ENCODE data around the gene ARHGEF11.

ARHGEF11 gene

DNA sequence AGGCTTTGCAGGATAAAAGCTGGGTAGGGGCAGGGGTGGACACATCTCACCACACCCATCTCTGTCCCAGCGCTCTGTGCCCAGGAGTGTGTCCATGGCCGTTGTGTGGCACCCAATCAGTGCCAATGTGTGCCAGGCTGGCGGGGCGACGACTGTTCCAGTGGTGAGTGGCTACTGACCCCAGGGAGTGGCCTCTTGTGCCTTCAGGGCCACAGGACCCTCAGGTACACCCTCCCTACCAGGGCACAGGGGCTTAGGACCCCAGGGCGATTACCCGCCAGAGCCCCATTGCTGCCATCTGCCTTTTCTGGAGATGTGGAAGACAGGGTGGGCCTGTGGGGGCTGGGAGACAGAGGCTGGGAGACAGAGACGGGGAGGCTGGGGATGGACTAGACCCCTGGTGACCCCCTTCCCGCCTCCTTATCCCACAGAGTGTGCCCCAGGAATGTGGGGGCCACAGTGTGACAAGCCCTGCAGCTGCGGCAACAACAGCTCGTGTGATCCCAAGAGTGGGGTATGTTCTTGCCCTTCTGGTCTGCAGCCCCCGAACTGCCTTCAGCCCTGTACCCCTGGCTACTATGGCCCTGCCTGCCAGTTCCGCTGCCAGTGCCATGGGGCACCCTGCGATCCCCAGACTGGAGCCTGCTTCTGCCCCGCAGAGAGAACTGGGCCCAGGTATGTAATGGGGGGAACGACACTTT, 139.2 kb downstream of the ARHGEF11 start:
- DNase-seq: no peak

DNA sequence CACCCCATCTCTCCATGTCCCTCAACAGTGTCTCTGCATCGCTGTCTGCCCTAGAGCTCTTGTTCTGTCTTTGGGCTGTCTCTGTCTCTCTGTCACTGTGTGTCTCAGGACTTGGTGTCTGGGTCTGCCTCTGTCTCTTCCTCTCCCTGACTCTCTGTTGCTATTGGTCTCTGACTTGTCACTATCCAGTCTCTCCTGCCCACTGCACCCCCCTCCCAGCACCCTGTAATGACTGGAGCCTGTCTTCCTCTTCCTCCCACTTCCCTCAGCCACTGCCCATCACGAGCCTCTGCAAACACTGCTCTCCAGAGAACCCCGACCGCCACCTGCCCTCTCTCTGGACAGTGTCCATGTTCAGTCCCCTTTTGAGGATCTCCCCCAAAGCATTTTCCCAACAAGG, 139.9 kb downstream of the ARHGEF11 start:
- no peak for DNase-seq

DNA sequence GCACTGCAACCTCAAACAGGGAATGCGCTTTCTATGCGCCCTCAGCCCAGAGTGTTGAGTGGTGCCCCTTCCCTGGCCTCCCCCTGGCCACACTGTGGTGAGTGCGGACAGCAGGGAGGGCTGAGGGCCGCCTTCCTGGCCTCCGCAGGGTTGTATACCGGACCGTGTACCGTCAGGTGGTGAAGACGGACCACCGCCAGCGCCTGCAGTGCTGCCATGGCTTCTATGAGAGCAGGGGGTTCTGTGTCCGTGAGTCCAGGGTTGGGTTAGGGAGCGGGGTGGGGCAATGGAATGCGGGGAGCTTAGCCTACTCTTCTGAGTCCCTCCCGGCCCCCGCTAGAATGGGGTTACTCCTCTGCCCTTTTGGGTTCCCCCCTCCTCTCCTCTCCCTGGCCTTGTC, 140.4 kb downstream of the ARHGEF11 start:
- DNase-seq: no peak

DNA sequence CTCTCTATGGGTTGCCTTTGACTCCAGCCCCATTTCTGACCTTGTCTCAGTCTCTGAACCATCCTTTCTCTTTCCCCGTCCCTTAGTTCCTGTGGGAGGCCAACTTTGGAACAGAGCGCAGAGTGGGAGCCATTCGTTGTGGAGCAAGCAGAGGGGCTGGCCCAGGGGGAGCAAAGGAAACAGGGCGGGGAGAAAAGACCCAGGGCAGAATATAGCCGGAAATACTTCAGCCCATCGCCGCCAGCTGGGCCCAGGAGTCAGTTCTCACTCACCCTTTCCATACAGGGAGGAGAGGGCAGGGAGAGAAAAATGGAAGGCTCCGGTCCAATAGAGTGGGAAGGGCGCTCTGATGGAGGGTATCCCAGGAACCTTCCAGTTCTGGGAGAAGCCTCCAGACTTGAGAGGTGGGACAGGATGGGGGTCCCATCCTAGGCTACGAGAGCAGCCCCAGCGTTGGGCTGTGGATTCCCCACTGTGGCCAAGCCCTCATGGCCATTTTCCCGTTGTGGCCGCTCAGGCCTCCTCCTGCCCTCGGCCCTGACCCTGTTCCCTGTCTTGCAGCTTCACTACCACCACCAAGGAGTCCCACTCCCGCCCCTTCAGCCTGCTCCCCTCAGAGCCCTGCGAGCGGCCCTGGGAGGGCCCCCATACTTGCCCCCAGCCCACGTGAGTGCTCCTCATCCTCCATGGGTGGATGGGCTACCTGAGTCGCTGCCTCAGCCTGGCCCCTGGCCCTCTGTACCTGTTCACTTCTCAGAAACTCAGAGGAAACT, 141.2 kb downstream of the ARHGEF11 start:
- no peak for DNase-seq

DNA sequence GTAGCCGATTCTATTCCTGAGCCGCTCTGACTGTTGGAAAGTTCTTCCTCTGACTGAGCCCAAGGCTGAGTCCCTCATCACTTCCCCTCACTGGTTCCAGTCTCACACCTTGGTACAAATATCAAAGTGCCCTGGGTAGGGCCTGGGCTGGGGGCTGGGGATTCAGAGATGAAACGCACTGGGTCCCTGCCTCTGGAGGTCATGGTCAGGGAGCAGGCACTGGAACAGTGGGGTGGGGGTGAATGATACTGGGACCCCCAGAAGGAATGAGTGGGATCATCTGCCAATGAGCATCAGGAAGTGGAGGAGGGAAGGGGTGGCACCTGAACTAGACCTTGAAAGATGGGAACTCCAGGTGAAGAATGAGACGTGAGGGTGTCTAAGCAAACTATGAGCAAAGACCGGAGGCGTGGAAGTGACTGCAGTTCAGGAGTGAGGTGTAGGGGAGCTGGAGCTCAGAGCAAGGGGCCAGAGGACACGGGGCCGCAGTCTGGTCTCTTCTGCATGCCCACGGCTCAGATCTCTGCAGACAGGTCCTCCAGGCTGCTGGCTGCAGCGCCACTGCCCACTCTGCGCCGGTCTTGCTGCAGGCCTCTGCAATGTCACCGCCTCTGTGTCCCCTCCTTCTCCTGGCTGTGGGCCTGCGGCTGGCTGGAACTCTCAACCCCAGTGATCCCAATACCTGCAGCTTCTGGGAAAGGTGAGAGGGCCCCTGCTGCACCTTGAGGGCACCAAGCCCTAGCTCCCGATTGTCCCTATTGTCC, 142.0 kb downstream of the ARHGEF11 start:
- no peak for DNase-seq

DNA sequence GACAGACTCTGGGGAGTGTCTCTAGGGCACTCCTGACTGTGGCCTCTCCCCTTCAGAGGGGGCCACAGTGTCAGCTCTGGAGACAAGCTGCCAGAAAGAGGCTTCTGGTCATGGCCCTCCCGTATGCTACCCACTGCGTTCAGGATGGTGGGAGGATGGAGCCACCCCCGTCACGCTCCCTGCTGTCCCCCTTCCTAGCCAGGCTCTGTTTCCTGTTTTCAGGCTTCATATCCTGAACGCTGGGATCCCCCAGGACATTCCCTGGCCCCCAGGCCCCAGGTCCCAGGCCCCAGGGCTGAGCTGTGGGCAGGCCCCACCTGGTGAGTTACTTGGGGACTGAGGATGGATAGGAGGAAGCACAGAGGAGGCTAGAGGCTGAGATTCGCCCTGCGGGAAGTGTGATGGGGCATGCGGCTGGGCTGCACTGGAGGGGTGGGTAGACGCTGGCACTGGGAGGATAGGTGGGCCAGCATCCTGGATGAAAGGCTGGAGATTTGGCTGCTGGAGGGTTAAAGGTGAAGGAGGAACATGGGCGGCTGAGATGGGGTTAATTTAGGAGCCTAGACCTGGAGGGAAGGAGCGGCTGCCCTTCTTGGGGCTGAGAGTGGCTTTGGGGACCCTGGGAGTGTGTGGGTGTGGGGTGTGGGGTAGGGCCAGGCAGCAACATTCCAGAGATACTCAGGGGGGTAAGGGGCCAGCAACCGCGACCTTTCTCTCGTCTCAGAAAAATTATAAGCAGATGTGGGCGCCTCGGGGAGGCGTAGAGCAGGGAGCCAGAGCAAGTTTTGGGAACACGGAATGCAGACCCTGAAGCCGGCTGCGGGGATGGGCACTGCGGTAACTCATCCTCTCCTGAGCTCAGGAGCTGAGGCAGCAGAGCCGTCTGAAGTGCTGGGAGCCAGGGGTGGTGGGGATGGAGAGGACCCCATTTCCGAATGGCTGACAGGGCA, 143.3 kb downstream of the ARHGEF11 start:
- no peak for DNase-seq

DNA sequence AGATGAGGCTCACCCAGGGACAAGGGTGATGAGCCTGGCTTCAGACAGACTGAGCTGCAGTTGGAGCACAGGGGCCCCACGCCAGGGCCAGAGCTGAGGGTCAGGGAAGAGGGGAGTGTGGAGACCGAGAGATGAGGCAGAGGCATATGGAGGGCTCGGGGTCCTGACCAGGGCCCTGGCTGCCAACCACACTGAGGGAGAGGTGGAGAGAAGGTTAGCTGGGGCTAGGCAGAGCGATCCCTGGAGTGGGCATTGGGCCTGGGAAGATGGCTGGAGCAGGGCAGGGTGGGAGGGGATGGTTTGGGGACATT, 144.0 kb downstream of the ARHGEF11 start:
- no peak for DNase-seq

DNA sequence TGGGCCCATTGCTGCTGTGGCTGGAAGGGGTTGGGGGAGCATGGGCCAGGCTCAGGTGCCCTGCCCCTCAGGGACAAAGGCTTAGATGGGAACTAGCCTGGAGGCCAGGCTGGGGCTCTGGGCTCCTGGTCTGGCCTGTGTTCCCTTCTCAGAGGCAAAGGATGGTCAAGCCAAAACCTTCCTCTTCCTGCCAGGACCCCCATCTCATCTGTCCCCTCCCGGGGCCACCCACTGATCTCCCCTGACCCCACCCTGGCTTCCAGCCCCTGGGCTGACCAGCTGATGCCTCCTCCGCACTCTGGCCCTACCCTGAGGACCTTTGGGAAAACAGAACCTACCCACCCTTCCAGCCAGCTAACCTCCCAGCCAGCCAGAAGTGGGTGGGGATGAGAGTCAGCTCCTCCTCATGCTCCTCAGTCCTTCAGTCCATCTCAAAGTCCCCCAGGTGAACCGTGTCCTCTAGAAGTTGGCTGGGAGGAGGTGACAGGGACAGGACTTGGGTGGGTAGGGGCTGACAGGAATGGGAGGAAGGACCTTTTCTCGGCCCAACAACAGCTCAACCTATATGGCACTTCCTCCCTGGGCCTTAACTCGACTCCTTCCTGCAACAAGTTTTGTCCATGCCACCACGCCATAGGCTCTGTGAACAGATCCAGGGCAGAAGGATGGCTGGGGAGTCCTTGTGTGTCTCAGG, 144.5 kb downstream of the ARHGEF11 start:
- no peak for DNase-seq

DNA sequence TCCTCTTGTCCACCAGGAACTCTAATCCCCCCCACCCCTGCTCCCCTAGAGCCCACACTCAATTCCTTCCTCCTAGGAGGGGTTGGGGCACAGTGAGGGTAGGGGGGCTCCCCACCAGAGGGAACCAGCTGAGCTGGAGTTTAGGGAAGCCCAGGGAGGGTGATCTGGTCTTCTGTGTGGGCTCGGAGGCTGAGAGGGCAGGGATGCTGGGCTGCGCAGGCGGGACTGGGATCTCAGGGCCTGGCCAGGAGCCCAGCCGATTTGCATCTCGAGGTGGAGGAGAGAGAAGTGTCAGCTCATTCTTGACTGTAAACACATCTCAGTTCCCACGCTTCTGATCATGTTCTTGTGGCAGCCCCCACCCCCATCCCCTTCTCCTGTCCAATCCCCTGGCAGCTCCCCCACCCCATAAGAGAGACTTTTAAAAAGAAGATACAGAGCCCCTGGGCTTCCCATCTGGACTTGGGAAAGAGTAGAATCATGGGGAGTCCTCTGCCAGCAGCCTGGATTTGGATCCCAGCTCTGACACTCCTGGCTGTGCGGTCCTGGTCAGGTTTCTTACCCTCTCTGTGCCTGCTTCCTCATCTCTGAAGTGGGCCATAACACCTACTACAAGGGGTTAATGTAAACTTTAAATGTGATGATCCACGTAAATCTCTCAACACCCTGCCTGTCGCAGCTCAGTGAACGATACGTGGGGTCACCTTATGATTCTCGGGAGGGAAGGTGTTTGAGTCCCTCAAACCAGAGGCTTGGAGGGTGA, 145.4 kb downstream of the ARHGEF11 start:
- no peak for DNase-seq

DNA sequence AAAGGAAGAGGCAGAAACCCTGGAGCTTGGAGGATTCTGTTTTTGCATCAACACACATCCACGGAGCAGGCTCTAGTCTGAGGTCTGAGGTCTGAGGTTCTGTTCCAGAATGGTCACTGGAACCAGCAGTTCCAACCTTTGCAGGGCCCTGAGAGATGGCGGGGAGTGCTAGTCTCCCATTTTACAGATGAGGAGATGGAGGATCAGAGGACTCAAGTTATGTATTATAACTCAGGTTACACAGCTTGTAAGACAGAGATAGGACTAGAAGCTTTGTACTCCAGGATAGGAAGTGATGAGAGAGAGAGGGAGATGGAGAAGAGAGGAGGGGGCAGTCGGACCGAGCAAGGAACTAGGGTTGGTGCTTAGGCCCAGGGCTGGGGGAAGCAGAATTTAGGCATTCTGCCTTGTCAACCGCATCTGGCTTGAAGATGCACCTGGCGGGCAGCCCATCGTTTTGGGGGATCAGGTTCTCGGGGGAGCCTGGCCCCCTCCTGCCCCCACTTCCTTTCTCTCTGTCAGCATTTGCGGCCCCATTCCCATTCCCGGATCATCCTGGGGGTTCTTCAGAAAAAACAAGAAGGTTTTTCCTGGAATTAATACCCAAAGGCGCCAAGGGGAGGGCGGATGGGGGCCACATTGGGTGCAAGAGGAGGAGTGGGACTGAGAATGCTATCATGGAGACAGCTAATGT, 146.4 kb downstream of the ARHGEF11 start:
- no peak for DNase-seq

DNA sequence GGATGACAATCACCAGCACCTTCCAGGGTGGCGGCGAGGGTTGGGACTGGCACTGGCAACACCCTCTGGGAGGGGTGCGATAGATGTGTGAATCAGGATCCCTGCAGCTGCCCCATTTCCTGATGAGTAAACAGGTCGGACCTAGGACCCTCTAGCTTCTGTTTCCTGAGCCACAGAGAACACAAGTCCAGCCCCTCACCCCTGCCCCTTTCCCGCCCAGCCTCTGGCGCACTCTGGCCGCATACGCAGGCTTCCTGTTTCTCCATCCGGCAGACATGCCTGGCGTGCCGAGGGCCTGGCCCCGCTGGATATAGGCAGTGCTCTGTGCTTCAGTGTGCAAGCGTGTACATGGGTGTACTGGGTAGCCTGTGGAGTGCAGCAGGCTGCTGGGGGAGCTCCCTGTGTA, 147.4 kb downstream of the ARHGEF11 start:
- no peak for DNase-seq

DNA sequence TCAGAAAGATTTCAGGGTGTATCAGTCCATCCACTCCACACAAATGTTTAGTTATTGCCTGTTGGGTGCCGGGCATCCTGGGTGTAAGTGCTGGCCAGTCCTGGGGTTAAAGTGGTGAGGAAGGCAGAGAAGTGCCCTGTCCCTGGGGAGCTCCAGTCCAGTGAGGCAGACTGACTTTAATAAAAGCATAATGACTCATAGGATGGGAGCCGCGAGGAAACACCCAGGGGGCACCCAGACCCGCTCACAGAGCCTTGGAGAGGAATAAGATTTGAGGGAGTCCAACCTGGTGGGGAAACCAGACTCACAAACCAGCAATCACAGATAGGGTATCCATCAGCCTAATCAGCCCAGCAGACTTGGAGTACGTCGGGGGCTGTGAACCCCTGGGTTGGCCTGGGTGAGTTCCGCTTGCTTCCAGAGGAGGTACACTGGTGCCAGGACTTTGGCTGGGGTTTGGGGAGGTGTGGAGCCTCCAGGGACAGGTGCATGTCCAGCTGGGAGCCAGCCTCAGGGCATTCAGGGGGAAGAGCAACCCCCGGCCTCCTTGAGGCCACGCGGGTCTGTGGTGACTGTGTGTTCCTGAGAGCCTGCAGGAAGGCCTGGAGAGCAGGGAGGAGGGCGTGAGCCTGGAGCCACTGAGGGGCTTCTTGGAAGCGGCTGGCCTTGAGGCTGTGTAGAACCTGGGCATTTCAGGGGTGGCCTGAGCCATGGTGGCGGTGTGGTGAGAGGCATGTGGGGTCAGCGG, 148.3 kb downstream of the ARHGEF11 start:
- DNase-seq: no peak

DNA sequence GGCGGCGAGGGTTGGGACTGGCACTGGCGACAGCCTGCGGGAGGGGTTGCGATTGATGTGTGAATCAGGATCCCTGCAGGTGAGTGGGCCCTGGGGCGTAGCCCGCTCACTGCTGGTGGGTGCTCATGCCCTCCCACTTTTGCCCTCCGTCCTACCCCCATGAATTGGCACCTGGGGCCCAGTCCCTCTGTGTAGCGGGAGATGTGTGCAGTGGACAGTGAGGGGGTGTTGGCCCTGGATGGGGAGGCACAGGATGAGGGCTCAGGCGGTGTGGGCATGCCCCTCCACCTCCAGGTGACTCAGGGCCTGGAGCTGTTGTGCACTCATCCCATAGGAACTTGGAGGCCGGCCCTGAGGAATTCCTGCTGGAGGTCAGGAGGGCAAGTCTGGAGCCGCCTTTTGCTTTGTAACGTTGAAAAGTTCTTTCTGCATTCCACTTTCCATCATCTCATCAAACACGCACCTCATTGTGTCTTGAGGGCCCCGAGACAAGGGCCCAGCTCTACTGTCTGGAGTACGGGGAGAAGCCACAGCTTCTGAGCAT, 149.0 kb downstream of the ARHGEF11 start:
- no peak for DNase-seq

DNA sequence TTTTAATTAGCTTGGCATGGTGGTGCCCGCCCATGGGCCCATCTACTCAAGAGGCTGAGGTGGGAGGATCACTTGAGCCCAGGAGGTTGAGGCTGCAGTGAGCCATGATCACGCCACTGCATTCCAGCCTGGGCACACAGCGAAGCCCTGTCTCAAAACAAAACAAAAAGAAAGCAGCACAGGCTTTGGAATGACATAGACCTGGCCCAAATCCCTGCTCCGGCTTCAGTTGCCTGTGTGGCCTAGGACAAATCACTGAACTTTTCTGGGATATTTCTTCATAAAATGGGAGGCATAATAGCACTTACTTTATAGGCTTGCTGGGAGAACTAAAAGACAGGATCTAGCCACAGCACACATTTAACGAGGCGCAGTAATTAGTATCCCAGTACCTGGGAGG, 149.6 kb downstream of the ARHGEF11 start:
- DNase-seq: no peak

DNA sequence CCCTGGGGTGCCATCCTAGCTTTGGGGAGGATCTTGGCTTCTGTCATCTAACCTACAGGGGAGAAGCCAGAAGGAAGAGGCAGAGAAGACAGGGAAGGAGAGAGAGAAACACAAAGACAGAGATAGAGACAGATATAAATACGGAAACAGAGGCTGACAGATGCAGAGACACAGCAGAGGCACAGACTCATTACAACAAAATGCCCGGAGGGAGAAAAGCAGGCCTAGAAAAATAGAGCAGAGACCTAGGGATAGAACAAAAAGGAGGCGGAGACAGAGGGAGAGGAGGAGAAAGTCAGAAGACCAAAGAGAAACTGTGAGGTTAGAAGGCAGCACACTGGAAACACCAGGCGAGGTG, 150.1 kb downstream of the ARHGEF11 start:
- no peak for DNase-seq

DNA sequence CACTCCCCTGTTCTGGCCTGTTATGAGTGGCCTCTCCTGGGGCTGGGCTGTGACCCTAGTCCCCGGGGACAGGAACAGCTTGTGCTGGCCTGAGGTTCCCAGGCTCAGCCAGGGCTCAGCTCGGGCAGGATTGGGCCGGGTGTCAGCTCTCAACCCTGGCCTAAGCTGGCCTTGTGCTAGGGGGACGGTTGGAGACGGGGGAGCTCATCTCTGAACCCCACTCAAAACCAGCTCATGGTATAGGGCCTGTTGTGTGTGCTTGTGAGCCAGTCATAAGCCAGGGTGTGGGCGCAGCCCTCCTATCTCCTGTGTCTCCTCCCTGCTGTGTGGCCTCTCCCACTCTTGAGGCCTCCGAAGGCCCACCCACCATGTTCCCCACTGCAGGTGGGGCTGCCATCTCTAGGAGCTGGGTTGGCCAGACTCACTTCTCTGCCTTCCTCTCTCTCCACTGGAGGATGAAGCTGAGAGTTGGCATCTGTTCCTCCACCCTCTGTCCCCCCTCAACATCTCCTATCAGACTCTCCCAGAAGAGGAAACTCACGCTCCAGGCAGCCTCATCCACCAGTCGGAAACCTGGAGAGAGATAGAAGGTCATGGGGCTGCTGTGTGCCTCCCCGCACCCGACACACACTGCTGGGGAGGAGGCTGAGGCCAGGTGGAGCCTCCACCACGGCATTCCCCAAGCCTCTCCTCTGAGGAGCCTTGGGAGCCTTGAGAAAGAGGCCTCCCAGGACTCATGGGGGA, 150.7 kb downstream of the ARHGEF11 start:
- DNase-seq: no peak

DNA sequence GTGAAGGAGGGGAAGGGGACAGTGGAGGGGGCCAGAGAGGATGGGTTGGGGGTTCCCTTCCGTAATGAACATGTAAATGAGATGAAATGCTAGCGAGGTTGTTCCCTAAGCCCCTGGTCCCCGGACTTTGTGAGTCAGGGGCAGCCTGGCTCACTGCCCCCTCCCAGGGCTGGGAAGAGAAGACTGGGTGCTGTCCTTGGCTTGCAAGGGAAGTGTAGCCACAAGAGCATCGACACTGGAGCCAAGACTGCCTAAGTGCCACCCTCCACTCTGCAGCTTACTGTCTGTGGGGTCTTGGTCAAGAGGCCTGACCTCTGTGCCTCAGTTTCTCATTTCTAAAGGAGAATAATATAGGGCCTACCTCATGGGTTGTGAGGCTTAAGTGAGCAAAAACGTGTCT, 151.5 kb downstream of the ARHGEF11 start:
- no peak for DNase-seq

DNA sequence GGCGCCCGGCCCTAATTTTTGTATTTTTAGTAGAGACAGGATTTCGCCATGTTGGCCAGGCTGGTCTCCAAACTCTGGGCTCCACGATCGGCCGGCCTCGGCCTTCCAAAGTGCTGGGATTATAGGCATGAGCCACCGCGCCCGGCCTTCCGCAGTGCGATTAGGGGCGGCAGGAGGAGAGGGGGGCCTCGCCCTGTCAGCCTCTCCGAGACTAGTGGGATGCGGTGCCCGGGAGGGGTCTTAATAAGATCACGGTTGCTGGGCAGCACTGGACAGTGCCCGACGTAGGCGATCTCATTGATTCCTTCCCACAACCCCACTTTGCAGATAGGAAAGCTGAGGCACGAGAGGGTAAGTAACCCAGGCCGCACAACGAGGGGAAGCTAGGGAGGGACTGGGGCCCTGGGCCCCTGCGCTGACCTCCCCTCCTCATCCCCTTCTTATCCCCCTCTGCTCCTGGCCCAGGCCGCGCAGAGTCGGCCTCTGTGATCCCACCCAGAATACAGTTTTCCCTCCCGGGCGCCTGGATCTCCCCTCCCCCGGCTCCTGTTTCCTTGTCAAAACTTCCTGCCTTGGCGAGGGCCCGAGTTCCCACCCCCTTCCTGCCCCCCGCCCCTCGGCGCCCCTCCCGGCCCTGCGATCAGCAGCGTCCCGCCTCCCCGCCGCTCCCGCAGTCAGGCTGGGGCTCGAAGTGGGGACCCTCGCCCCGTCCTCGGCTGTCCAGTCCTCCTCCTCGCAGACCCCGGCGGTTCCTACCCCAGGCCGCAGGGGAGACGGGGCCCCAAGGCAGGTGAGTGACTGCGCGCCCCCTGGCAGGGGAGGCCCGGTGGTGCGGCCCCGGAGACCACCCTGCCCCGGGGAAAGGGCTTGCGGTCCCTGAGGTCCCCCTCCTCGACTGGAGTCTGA, 152.2 kb downstream of the ARHGEF11 start, which contains the start of gene PEAR1:
TSS of gene PEAR1 (plus strand) at position 671 of the 906 bp plus-strand sequence. CDS start 10,209 bp downstream, outside the sequence.
- DNase-seq: no peak
